ENCODE data around the gene GPN2. TPM values are rescaled to one million over a fixed set of nuclear protein-coding genes. Genes with fewer than 3 reads are reported as not detected.

Gene GPN2
- total and polyA plus RNA-seq, 9 of the 15 experiments (the other 6 are each of a cell fraction or from before 2014, with no cell fraction given): 9.9 to 58.8 (median 20.4) TPM

GRCh38 chr1:26827106-26827604 lies 62.9 kb downstream of the GPN2 start (continued):
- TF ChIP-seq ZBTB40 (IDR thresholded peaks at IDR 0.05): peak; percentile 40; the same call in 1 of the 2 replicates
- TF ChIP-seq ZBTB40 (CRISPR knock-in tag; IDR thresholded peaks at IDR 0.05): no peak
- no peak for TF ChIP-seq NFRKB (IDR thresholded peaks at IDR 0.05; ENCODE audit: low read depth)
- no peak for TF ChIP-seq FOXA1 (IDR thresholded peaks at IDR 0.05; ENCODE audit: borderline replicate concordance)
- TF ChIP-seq YY1 (IDR thresholded peaks at IDR 0.05; ENCODE audit: borderline replicate concordance in 1 of 3, control insufficient read depth in 1 of 3, extremely low read depth in 1 of 3, insufficient read depth in 3 of 3, insufficient read length in 1 of 3, insufficient replicate concordance in 2 of 3, low read depth in 1 of 3, low read length in 2 of 3): peak in 1 of 3 experiments; percentile 3

Data from K562 (cell line).